C4-2B (cell line): ENCODE results near the gene SWI5.
"Not testable (repeated sequence)": the region's sequence is repeated elsewhere in the genome, so short reads cannot be mapped to it uniquely, and the experiment has no call there.

Experiments
- H3K27ac ChIP-seq: fragments of 450-650 bp; 2 replicates; pipeline ENCODE4 v1.5.1; 2017
- CTCF ChIP-seq: fragments of 450-650 bp; conservative IDR thresholded peaks from 2 replicates; pipeline ENCODE4 v1.5.1; 2017; ENCODE audit warnings: mild to moderate bottlenecking
- ZFX ChIP-seq: fragments of 450-650 bp; IDR thresholded peaks from 2 replicates; pipeline ENCODE4 v1.6.1; 2017

Gene SWI5

GRCh38 chr9:128276008-128276573, at the start of gene SWI5:
TSS of gene SWI5 (plus strand) at chr9:128276276.
- TF ChIP-seq CTCF: no peak
- TF ChIP-seq ZFX: no peak

GRCh38 chr9:128226412-128226801, 49.7 kb upstream of the SWI5 start:
- no peak for TF ChIP-seq ZFX
- TF ChIP-seq CTCF: no peak

More at GRCh38 chr9:128276008-128276573, at the start of gene SWI5:
- peak within 1 kb of the TSS; percentile 88 for H3K27ac ChIP-seq

GRCh38 chr9:128230897-128231296, 45.2 kb upstream of the SWI5 start:
- not testable (repeated sequence) for H3K27ac ChIP-seq

More at GRCh38 chr9:128226412-128226801, 49.7 kb upstream of the SWI5 start:
- no peak overlapping the region for H3K27ac ChIP-seq

- no peak for TF ChIP-seq CTCF
- no peak for TF ChIP-seq ZFX
- no peak overlapping the region for H3K27ac ChIP-seq
Measured at GRCh38 chr9:128231638-128232527, 44.2 kb upstream of the SWI5 start.

GRCh38 chr9:128232528-128233428, 43.3 kb upstream of the SWI5 start:
- no peak overlapping the region for H3K27ac ChIP-seq
- TF ChIP-seq ZFX: no peak
- TF ChIP-seq CTCF: no peak

GRCh38 chr9:128233817-128234406, 42.2 kb upstream of the SWI5 start:
- no peak for TF ChIP-seq ZFX
- no peak for TF ChIP-seq CTCF
- H3K27ac ChIP-seq: no peak overlapping the region

GRCh38 chr9:128242124-128242523, 34.0 kb upstream of the SWI5 start:
- no peak for TF ChIP-seq CTCF
- TF ChIP-seq ZFX: no peak

More at GRCh38 chr9:128242124-128242523, 34.0 kb upstream of the SWI5 start:
- no peak overlapping the region for H3K27ac ChIP-seq
